SK-N-SH treated with all-trans-retinoic acid at 6 μM for 48 hours (cell line): ENCODE measurements around the gene GNAS-AS1.

Experiments used
- ATAC-seq: fragments of 200-7000 bp; cut with Tn5 transposase; 3 replicates; pipeline ENCODE4 v1.9.1; 2020; ENCODE audit warnings: mild to moderate bottlenecking, moderate library complexity
- ARNTL ChIP-seq: fragments of 450-650 bp; formaldehyde crosslinking; IDR thresholded peaks from 2 replicates; pipeline ENCODE4 v1.5.0; 2020; ENCODE audit warnings: low read depth, mild to moderate bottlenecking, moderate library complexity, borderline replicate concordance
- CSDC2 ChIP-seq: fragments of 250-450 bp; sonication (Bioruptor Pico); IDR thresholded peaks from 2 replicates; pipeline ENCODE4 v1.5.0; 2020; ENCODE audit warnings: mild to moderate bottlenecking, moderate library complexity
- CSRNP3 ChIP-seq: fragments of 250-450 bp; sonication (Bioruptor Pico); IDR thresholded peaks from 2 replicates; pipeline ENCODE4 v1.5.1; 2021; ENCODE audit warnings: mild to moderate bottlenecking, moderate library complexity
- ESRRG ChIP-seq: fragments of 250-450 bp; sonication (Bioruptor Pico); IDR thresholded peaks from 2 replicates; pipeline ENCODE4 v1.6.1; 2021; ENCODE audit warnings: mild to moderate bottlenecking
- ISL1 ChIP-seq: fragments of 250-450 bp; sonication (Bioruptor Pico); IDR thresholded peaks from 2 replicates; pipeline ENCODE4 v2.1.2; 2022; ENCODE audit warnings: mild to moderate bottlenecking, moderate library complexity
- PATZ1 ChIP-seq: fragments of 250-450 bp; sonication (Bioruptor Pico); IDR thresholded peaks from 2 replicates; pipeline ENCODE4 v1.8.0; 2020; ENCODE audit warnings: mild to moderate bottlenecking, moderate library complexity, borderline replicate concordance
- POU6F1 ChIP-seq: fragments of 250-450 bp; sonication (Bioruptor Pico); IDR thresholded peaks from 2 replicates; pipeline ENCODE4 v1.8.0; 2021; ENCODE audit warnings: low read depth, mild to moderate bottlenecking, moderate library complexity, borderline replicate concordance
- PPARA ChIP-seq: fragments of 250-450 bp; sonication (Bioruptor Pico); IDR thresholded peaks from 2 replicates; pipeline ENCODE4 v1.5.0; 2020; ENCODE audit warnings: mild to moderate bottlenecking, borderline replicate concordance
- RARB ChIP-seq: fragments of 250-450 bp; sonication (Bioruptor Pico); IDR thresholded peaks from 2 replicates; pipeline ENCODE4 v1.8.0; 2021; ENCODE audit warnings: mild to moderate bottlenecking, moderate library complexity
- SNAI2 ChIP-seq: fragments of 250-450 bp; sonication (Bioruptor Pico); IDR thresholded peaks from 2 replicates; pipeline ENCODE4 v1.5.0; 2020; ENCODE audit warnings: mild to moderate bottlenecking, moderate library complexity
- TCF4 ChIP-seq: fragments of 250-450 bp; sonication (Bioruptor Pico); IDR thresholded peaks from 2 replicates; pipeline ENCODE4 v1.8.0; 2021; ENCODE audit warnings: mild to moderate bottlenecking, moderate library complexity, borderline replicate concordance
- ZC3H10 ChIP-seq: fragments of 250-450 bp; sonication (Bioruptor Pico); IDR thresholded peaks from 2 replicates; pipeline ENCODE4 v1.5.1; 2021; ENCODE audit warnings: mild to moderate bottlenecking, moderate library complexity
- ZFP3 ChIP-seq: fragments of 250-450 bp; sonication (Bioruptor Pico); IDR thresholded peaks from 2 replicates; pipeline ENCODE4 v1.5.0; 2020; ENCODE audit warnings: mild to moderate bottlenecking, moderate library complexity
- ZFP30 ChIP-seq: fragments of 450-650 bp; formaldehyde crosslinking; IDR thresholded peaks from 2 replicates; pipeline ENCODE4 v1.5.0; 2022; ENCODE audit warnings: mild to moderate bottlenecking, moderate library complexity
- ZNF565 ChIP-seq: fragments of 450-650 bp; formaldehyde crosslinking; conservative IDR thresholded peaks from 2 replicates; pipeline ENCODE4 v1.5.0; 2020; ENCODE audit warnings: low read depth, mild to moderate bottlenecking, moderate library complexity
- ZNF70 ChIP-seq: fragments of 450-650 bp; formaldehyde crosslinking; IDR thresholded peaks from 2 replicates; pipeline ENCODE4 v1.5.0; 2020; ENCODE audit warnings: mild to moderate bottlenecking, moderate library complexity
- ZNF8 ChIP-seq: fragments of 450-650 bp; formaldehyde crosslinking; IDR thresholded peaks from 2 replicates; pipeline ENCODE4 v1.5.0; 2020; ENCODE audit warnings: mild to moderate bottlenecking, moderate library complexity
- TF ChIP-seq, protein P1 (sequence below): fragments of 250-450 bp; sonication (Bioruptor Pico); IDR thresholded peaks from 2 replicates; pipeline ENCODE4 v1.5.1; 2020; ENCODE audit warnings: low read depth, mild to moderate bottlenecking, moderate library complexity

Gene GNAS-AS1

GRCh38 chr20:58890518-58891085, 39.9 kb upstream of the GNAS-AS1 start (continued):
- TF ChIP-seq, protein P1, sequence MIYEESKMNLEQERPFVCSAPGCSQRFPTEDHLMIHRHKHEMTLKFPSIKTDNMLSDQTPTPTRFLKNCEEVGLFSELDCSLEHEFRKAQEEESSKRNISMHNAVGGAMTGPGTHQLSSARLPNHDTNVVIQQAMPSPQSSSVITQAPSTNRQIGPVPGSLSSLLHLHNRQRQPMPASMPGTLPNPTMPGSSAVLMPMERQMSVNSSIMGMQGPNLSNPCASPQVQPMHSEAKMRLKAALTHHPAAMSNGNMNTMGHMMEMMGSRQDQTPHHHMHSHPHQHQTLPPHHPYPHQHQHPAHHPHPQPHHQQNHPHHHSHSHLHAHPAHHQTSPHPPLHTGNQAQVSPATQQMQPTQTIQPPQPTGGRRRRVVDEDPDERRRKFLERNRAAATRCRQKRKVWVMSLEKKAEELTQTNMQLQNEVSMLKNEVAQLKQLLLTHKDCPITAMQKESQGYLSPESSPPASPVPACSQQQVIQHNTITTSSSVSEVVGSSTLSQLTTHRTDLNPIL (CRISPR knock-in tag), result no peak

- ATAC-seq, result no peak
- TF ChIP-seq ZFP30 (CRISPR knock-in tag) (no peak), ZFP3 (CRISPR knock-in tag) (no peak), ZNF70 (CRISPR knock-in tag) (no peak), ZNF565 (CRISPR knock-in tag) (no peak), PPARA (no peak), POU6F1 (no peak), RARB (no peak), ESRRG (no peak), ISL1 (CRISPR knock-in tag) (no peak), CSDC2 (no peak), ARNTL (CRISPR knock-in tag) (no peak), CSRNP3 (CRISPR knock-in tag) (no peak), TCF4 (CRISPR knock-in tag) (no peak), PATZ1 (CRISPR knock-in tag) (no peak), ZC3H10 (CRISPR knock-in tag) (no peak), SNAI2 (no peak)
- TF ChIP-seq, protein P1 (CRISPR knock-in tag), result no peak
These were observed 39.3 kb upstream of the GNAS-AS1 start for GRCh38 chr20:58889798-58890517.

DNA sequence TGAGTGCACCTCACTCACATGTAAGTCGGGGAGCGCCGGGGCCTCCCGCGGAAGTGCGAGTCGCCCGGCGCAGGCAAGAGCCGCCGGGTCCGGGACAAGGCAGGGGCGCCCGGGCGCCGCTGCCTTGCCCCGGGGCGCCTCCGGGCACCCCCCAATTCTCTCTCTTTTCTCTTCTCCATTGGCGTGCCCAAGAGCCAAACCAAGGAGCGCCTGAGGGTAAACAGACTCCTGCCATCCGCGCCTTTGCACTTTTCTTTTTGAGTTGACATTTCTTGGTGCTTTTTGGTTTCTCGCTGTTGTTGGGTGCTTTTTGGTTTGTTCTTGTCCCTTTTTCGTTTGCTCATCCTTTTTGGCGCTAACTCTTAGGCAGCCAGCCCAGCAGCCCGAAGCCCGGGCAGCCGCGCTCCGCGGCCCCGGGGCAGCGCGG, 38.6 kb upstream of the GNAS-AS1 start:
- ATAC-seq, result no peak
- TF ChIP-seq ZNF70 (CRISPR knock-in tag), result no peak
- no peak for TF ChIP-seq CSDC2
- TF ChIP-seq PPARA, result no peak
- TF ChIP-seq POU6F1, result no peak
- TF ChIP-seq ZNF565 (CRISPR knock-in tag), result no peak
- no peak for TF ChIP-seq CSRNP3 (CRISPR knock-in tag)
- TF ChIP-seq ISL1 (CRISPR knock-in tag), result no peak
- no peak for TF ChIP-seq ZNF8 (CRISPR knock-in tag)
- TF ChIP-seq RARB, result no peak
- no peak for TF ChIP-seq SNAI2
- TF ChIP-seq, protein P1 (CRISPR knock-in tag), result no peak
